HG03342 (cell line): ENCODE results near the gene EDN3.
"Not testable (repeated sequence)": the region's sequence is repeated elsewhere in the genome, so short reads cannot be mapped to it uniquely, and the experiment has no call there.

Experiments
- ATAC-seq: cut with Tn5 transposase; IDR thresholded peaks from one replicate; pipeline ENCODE4 v1.9.1; 2021; ENCODE audit warnings: mild to moderate bottlenecking, moderate library complexity; ENCODE audit not compliant: unreplicated experiment

The EDN3 gene

DNA sequence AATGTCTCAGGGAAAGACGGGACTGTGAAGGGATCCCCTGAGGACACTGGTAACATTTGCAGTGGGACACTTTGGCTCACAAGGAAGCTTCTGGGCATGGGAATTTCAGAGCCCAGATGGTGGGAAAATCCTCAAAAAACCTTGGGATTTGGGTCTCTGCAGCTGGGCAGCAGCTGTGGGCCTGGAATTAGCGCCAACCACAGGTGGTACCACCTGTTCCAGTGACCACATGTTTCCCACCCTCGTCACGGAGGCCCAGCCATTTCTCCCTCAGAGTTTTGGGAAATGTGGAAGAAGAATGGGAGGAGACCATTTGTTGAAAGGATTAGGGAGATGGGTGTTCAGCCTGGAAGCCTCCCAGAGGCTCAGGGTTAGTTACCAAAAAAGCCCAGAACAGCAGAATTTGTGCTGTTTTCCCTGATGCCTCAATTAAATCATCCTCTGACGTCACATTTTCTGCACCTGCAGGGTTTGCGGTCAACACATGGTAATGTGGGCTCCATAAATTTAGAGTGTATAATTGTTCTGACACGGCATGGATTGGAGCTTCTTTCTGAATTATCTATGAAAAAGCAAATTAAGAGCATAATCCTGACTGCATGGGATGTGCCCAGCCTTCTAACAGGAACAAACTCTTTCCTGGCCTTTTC, 34.4 kb downstream of the EDN3 start:
- ATAC-seq, result no peak

DNA sequence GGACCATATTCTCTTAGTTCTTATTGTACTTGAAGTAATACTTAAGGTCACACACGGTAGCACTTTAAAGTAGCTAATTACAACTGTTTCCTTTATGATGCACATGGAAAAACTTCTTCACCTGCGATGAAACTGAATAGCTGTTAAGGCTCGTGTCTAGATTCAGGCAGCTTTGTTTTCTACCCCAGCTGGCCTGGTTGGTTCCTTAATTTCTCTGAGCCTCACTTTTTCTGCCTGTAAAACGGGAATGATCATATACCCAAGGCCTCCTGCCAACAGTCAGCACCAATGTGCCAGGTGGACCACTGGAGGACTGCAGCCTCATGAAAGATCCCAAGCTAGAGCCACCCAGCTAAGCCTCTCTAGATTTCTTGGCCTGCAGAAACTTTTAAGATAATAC, 35.0 kb downstream of the EDN3 start:
- ATAC-seq, result no peak

DNA sequence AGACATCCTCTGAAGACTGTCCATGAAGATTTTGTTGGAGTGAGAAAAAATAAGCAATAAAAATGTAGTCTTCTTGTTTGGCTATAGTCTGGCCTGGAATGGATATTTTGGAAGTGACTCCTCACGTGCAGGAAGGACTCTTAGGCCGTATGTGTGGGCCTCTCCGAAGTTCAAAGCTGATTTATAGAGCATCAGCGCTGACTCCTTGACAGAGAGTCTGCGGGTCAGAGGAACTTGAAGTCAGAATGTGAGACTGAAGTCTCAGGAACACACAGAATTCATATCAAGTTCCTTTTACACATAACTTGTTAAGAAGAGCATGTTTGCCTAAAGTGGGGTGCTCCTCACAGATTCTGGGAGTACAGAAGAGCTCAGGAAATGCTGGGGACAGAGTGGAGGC, 36.1 kb downstream of the EDN3 start:
- no peak for ATAC-seq

DNA sequence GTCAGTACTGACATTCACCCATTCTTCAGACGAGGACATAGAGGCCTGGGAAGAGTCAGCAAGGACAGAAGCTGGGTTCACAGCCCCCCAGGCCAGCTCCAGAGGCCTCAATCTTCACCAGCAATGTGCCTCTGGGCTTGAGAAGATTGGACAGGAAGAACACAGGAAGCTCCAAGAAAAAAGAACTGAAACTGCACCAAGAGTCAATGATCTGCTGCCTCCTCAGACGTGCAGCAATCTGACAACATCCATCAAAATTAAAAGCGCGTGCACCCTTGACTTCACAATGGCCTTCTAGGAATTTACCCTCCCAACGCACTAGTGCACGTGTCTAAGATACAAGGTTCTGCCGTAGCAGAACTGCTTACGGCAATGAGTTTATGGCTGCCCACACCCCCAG, 38.0 kb downstream of the EDN3 start:
- not testable (repeated sequence) for ATAC-seq

DNA sequence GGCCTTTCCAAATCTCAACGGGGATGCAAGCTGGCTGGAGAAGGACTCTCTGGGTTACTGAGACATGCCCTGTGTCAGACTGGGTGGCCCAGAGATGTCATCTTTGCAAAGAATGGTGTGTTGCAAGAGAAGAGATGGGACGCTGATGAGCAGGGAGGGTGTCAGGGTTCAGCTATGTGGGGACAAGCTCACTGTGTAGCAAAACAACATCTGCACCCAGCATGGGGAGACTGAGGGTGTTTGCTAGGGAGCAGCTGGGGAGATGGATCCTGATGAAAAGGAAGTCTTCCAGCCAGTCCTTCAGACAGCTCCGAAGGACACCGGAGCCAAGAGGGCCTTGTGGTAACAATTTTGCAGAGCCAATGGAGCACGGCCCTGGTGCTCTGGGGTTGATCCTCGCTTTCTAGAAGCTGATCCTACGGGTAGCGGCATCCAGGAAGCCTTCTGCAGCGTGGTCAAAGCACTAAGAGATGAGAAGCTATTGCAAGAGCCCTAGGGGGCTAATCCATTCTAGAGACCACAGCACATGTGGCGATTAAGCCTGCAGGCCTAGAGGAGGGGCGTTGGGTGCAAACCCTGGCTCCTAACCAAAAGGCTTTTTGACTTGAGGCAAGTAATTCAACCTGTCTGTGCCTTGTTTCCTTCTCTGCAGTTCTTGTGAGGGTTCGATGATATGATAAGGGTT, 39.9 kb downstream of the EDN3 start:
- ATAC-seq, result no peak

DNA sequence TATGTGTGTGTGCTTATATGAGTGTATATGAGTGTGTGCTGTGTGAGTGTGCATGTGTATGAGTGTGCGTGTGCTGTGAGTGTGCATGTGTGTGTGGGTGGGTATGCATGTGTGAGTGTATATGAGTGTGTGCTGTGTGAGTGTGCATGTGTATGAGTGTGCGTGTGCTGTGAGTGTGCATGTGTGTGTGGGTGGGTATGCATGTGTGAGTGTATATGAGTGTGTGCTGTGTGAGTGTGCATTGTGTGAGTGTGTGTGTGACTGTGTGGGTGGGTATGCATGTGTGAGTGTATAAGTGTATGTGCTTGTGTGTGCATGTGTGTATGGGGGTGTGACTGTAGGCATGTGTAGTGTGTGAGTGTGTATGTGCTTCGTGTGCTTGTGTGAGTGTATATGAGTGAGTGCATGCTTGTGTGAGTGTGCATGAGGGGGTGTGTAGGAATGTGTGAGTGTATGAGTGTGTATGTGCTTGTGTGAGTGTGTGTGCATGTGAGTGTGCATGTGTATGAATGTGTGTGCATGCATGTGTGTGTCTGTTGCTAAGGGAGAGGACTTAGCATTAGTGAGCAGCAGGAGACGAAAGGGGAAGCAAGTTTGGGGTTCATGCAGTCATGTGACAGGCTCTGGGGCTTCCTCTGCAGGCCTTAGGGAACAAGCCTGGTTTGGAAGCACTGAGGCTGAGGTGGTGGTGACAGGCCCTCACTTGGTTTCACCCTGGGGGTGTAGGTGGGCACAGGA, 41.0 kb downstream of the EDN3 start:
- not testable (repeated sequence) for ATAC-seq

DNA sequence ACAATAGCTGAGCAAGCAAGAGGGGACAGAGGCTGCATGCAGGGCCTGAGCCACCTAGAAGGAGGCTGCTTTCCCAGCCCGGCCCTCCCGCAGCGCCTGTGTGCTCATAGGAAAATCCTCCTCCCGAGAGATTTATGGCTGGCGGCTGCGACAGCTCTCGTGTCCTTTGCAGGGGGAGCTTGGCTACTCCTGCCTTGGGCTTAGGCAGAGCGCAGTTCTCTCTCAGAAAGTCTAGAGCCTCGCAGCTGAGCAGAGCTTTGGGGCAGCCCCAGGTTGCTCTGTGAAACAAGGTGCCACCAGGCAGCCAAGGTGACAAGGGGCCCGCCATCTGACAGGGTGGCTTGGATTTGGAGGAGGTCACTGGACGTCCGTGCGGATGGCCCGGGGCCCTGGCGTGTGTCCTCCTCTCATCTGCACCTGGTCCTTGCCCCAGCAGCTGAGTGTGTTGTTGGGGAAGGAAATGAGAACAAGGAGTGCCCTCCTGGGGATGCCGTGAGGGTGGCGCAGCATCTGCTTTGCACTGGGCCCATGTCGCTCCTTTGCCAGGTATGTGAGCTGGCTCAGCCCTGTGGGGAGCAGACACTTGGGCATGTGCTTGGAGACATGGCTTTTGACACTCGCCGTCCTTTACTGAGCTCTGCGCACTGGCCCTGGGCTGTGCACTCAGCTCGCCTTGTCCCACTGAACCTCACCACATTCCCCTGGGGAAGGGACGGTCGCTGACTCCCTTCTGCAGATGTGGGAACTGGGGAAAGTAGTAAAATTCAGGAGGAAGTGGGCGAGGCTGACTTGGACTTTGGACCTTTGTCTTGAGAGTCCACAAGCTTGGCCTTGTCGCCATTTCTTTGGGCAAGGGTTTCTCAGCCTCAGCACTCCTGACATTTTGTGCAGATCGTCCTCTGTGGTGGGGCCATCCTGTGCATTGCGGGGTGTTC, 41.9 kb downstream of the EDN3 start:
- no peak for ATAC-seq

DNA sequence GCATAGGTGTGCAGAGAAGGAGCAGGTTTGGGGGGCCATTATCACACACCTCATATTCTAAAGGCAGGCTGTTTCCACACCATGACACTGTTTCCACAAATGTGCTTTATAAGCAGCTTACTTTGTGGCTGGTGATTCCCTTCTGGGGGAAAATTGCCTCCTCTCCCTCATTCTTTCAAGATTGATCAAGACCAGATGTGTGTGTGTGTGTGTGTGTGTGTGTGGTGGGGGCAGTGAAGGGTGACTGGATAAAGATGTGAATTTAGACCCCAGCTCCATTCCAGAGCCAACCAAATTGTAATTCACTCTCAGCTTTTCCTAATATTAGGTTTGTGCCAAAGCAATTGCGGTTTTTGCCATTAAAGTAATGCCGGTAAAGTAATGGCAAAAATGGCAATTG, 45.6 kb downstream of the EDN3 start:
- no peak for ATAC-seq

DNA sequence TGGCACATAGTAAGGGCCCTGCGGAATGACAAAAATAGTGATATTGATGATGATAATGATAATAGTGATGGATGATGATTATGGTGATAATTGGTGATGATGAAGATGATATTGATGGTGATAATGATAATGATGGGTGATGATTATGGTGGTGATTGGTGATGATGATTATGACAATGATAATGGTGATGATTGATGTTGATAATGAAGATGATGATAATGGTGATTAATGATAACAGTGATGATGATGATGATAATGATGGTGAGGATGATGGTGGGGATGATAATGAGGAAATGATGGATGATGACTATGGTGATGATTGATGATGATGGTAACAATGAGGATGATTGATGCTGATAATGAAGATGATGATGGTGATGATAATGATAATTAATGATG, 48.9 kb downstream of the EDN3 start:
- no peak for ATAC-seq

DNA sequence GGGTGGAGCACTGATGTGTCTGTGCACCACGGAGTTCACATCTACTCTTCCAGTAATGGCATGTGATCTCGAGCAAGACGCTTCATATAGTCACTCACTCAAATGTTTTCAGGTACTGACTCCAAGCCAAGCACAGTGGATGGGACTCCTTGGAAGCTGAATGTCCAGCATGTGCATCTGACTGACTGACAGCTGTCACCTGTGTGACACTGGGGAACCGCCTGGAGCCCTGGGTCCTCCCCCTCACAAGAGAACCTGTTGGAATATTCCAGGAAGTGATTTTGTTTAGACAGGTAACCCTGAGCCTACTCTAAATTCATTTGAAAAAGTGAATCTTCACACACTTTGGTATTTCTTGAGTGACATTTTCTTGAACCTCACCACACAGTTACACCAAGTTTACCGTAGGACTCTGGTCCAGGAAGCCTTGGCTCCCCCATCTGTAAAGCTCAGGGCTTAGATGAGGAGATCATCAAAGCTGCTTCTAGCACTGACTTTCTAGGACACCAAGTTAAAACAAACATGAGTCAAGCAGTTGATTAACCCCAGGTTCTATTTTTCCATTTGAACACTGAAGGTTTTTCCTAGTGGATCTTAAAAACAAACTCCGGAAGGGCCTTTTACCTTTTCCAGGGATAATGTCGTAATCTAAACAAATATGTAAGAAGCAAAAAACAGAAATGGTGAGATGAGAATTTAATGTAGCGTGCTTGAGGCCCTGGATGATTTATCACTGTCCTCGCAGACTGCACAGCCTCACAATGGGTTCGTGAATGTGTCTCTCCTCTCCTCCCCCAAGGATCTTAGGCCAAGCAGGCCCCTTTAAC, 50.1 kb downstream of the EDN3 start:
- no peak for ATAC-seq

DNA sequence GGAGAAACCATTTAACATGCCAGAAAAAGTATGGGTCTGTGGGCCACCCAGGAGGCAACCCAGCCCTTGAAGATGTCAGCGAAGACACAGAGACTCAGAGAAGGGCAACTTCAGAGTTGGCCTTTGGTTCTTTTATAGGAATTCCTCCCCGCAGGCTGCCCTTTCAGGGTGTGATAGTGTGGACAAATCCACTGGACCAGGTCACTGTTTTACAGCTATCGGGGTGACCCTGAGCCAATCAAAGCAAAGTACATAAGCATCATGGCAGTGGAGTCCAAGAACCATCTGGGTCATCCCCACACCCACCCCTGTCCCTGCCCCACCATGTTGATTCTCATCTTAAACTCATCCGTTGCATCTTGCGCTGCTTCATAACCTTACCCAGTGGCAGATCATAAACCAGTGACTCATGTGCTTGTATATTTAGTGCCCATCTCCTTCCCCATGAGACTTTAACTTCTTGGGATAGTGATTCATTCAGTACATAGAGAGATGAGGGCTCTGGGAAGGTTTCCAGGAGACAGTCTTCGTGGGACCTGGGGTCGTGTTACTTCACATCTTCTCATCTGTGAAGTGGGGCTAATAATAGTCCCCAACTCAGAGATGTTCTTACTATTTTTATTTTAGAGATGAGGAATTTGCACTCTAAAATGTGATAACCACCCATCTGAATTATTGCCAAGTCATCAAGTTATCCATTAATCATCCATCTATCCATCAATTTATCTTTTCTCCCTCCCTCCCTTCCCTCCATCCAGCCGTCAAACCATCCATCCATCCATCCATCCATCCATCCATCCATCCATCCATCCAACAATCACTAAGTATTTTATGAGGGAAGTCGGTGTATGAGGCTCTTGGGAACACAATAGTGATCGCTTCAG, 51.0 kb downstream of the EDN3 start:
- ATAC-seq, result no peak

DNA sequence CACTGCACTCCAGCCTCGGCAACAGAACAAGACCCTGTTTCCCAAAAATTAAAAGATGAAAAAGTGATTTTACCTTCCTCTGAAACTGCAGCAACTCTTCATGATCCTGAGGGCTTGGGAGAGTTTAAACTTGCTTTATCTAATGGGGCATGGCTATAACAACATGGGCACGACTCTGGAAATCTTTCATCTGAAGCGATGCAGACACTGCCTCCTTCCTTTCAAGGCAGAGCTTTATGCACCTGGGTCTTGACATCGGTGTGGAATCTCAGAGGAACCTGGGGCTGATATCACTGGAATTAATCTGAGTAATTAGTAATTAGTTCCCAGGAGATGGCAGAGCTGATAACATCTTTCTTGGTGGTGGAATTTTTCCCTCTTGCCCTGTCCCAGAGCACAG, 52.1 kb downstream of the EDN3 start:
- ATAC-seq, result no peak

DNA sequence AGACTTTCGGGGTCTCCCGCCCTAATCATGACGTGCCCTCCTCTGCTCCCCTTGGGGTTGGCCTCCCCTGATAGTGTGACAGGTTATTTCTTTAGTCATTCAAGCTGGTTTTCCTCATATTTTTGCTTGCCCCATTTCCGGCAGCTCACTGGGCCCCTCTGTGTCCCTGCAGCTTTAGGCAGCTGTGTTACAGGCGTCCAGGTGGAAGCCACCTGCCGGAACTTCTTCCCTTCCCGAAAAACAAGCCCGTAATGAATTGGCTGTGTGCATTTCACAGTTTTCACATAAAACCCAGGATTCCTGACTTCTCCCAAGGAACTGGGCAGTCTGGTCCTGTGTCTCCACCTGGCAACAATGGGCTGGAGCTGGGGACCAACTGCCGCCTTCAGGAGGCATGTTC, 52.6 kb downstream of the EDN3 start:
- no peak for ATAC-seq

DNA sequence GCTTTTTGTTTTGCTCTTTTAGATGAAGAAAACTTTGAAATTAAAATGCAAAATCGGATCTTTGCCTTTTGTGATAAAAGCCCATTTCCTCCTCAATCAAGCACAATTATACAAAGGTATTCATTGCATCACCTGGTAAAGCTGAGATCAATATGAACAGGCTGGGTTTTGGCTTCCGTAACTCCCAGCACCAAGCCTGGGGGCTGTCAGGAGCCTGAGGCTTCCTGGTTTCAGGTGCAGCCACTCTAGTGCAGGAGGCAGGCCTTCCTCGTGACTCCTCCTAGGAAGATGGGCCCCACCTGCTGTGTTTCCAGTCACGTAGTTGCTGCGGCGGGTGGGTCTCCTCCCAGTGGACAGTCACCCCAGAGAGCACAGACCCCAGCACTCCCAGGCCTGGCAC, 54.0 kb downstream of the EDN3 start:
- no peak for ATAC-seq

DNA sequence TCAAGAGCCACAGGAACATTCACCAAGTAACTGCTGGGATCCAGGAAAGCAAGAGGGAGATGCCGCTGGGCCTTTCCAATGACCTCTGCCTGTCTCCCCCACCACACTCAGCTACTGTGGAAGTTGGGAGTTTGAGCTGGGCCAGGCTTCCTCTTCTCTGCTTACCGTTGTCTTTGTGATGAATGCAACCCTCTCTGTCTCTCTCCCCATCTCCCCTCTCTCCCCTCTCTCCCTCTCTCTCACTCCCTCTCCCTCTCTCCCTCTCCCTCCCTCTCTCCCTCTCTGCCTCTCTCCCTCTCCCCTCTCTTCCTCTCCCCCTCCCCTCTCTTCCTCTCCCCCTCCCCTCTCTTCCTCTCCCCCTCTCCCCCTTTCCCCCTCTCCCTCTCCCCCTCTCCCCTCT, 54.8 kb downstream of the EDN3 start:
- ATAC-seq, result no peak

DNA sequence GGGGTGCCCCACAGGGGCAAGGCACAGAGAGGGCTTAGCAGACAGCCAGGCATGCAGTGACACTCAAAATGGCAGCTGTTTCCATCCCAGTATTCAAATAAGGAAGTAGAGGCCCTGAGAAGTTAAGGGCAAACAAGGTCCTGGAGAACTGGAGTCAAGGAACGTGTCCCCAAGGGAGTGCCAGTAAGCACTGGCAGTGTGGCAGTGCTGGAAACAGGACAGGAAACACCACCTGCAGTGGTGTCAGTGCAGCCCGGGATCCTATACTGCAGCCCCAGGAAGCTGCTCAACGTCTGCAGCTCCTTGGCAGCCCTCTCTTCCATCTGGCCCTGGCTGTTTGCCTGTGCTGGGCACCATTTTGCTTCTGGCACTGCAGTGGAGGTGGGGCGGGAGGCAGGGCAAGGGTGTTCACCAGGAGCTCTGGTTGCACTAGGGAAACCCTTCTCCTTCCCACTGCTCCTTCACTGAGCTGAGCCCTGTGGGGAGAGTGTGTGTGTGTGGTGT, 56.3 kb downstream of the EDN3 start:
- ATAC-seq, result no peak

DNA sequence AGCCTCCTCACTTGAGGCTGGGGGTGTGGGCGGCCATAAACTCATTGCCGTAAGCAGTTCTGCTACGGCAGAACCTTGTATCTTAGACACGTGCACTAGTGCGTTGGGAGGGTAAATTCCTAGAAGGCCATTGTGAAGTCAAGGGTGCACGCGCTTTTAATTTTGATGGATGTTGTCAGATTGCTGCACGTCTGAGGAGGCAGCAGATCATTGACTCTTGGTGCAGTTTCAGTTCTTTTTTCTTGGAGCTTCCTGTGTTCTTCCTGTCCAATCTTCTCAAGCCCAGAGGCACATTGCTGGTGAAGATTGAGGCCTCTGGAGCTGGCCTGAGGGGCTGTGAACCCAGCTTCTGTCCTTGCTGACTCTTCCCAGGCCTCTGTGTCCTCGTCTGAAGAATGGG, 58.4 kb downstream of the EDN3 start:
- not testable (repeated sequence) for ATAC-seq

DNA sequence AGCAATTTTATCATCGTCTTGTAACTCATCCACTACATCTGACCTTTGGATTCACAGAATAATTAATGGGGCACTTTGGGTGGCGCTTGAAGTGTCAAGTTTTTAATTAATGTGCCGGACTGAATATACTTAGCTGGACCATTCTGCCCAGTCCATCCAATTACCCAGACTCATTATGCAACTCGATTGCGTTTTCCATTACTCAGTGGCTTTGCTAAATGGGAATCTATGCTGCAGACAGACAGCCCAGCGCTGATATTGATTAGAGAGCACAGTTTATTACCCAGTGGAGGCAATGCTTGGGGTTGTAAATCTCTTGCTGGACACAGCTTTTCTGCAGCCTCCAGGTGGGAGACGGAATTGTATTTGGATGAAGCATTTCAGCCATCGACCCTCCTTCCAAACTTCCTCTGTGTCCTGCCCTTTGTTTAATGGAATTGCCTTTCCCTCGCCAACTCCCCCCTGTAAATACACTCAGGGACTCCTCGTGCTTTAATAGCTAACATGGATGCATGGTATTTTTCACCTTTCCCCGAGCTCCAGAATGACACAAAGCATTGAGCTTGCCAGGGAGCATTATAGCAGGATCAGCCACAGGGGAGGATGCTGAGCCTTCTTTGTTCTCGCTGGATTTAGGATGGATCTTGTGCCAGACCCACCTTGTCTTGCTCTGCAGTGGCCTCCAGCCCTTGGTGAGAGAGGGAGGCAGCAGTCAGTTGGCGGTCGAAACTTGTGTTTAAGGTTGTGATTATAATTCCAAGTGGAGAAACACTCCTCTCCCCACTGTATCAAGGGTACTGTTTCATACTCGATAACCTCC, 59.7 kb downstream of the EDN3 start:
- no peak for ATAC-seq
